GM18867 (cell line): ENCODE results near the gene ANKRD35.

Experiments
- ATAC-seq: cut with Tn5 transposase; IDR thresholded peaks from one replicate; pipeline ENCODE4 v1.9.1; 2021; ENCODE audit warnings: mild to moderate bottlenecking, moderate library complexity; ENCODE audit not compliant: unreplicated experiment

Gene ANKRD35

GRCh38 chr1:145893306-145894055, 7.8 kb upstream of the ANKRD35 start:
- ATAC-seq, result no peak

GRCh38 chr1:145892486-145893087, 6.9 kb upstream of the ANKRD35 start:
- no peak for ATAC-seq

GRCh38 chr1:145891587-145892485, 6.2 kb upstream of the ANKRD35 start:
- ATAC-seq, result no peak

- no peak for ATAC-seq
Measured at GRCh38 chr1:145891143-145891542, 5.5 kb upstream of the ANKRD35 start.

- ATAC-seq, result no peak
Measured at GRCh38 chr1:145889722-145890121, 4.1 kb upstream of the ANKRD35 start.

- no peak for ATAC-seq
Measured at GRCh38 chr1:145887631-145888030, 2.0 kb upstream of the ANKRD35 start.

- ATAC-seq, result no peak
Measured at GRCh38 chr1:145886816-145887215, 1.1 kb upstream of the ANKRD35 start.

GRCh38 chr1:145886390-145886789, 724 bp upstream of the ANKRD35 start:
- no peak for ATAC-seq

- no peak for ATAC-seq
Measured at GRCh38 chr1:145884675-145885074, 991 bp downstream of the ANKRD35 start.

- no peak for ATAC-seq
Measured at GRCh38 chr1:145879775-145880174, 5.9 kb downstream of the ANKRD35 start.

- ATAC-seq, result no peak
Measured at GRCh38 chr1:145878724-145879123, 6.9 kb downstream of the ANKRD35 start.

GRCh38 chr1:145877923-145878486, 7.7 kb downstream of the ANKRD35 start:
- no peak for ATAC-seq

GRCh38 chr1:145874646-145875045, 11.0 kb downstream of the ANKRD35 start:
- no peak for ATAC-seq

GRCh38 chr1:145871994-145872924, 13.4 kb downstream of the ANKRD35 start:
- ATAC-seq, result no peak

GRCh38 chr1:145868232-145868631, 17.4 kb downstream of the ANKRD35 start:
- no peak for ATAC-seq

GRCh38 chr1:145863282-145864018, 22.2 kb downstream of the ANKRD35 start:
- no peak for ATAC-seq

GRCh38 chr1:145859491-145860023, 26.1 kb downstream of the ANKRD35 start:
- peak; percentile 60 for ATAC-seq

GRCh38 chr1:145858901-145859490, 26.7 kb downstream of the ANKRD35 start, which contains the start of gene PIAS3:
PIAS3 (minus strand) TSS chr1:145859081; CDS start chr1:145858990, 91 bp downstream.
- peak; percentile 85 for ATAC-seq
